UCSD-AML1 (cell line): ENCODE results near the gene SCEL.
"Not testable (repeated sequence)": the region's sequence is repeated elsewhere in the genome, so short reads cannot be mapped to it uniquely, and the experiment has no call there.

ENCODE experiments used
- DNase-seq: peaks from one replicate; lab custom pipeline; 2025; ENCODE audit not compliant: unreplicated experiment; lab: John Stamatoyannopoulos, UW

SCEL gene

DNA sequence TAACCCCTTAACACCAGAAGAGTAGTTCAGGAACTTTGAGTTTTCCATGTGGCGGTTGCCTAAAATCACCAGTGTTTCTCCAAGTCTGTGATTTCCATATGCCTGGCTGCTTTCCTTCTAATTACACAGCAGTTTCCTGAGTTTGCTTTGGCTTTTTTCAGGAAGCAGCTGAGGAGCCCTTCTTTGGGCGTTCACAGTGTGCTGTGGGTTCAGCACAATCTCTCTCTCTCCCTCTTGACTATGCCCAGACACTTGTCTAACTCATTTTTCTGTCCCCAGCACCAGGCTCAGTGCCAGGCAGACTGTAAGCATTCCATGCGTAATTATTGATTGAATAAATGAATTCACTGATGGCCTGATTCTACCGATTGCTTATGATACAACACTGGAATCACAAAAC, 19.7 kb downstream of the SCEL start:
- no peak for DNase-seq

DNA sequence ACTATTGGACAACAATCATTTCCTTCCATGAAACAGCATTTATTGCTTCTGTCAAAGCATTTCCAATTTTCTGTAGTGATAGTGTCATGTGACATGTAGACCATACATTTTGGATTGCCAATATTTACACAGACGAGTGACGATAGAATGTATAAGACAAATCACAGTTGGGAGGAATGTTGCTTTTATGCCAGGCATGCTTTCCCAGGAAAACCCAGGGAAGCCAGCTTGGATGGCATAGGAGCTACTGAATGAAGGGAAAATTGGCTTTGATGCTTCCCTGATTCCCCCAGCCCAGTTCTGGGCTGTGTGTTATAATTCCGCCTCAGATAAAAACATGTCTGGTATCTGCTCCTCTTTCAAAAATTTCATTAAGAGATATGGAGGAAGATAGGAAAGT, 22.5 kb downstream of the SCEL start:
- no peak for DNase-seq

GRCh38 chr13:77563111-77563510, 27.6 kb downstream of the SCEL start:
- no peak for DNase-seq

DNA sequence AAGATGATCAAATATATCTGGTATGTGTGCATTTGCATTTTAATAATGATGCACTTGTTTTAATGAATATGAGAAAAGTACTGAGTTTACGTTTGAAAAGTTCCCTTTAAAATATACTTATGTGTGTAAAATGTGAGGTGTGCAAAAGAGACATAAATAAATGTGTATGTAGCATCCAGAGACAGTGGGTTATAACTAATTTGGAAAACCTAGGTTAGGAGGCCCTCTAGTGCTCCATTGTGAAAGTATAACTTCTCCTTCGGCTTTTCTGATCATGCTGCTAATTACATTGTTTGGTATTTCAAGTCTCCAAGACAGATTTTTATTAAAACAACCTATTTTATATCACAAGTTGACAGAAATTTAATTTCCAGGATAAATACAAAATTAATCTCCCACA, 30.1 kb downstream of the SCEL start:
- no peak for DNase-seq

DNA sequence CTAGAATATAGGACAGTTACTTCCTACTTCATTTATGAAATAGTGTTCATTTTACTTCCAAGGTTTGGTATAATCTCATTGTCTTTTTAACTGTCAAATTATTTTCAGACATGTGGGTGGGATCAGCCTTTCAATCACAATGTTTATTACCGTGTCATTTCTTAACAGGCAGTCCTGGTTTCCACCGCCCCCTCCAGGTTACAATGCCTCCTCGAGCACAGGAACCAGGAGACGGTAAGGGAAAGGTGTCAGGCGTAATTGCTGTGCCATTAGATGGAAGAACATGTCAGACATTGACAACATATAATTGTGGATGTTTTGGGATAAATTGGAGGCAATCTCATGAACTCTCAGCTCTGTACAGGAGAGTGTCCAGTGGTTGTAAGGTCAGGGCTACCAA, 36.5 kb downstream of the SCEL start:
- no peak for DNase-seq

DNA sequence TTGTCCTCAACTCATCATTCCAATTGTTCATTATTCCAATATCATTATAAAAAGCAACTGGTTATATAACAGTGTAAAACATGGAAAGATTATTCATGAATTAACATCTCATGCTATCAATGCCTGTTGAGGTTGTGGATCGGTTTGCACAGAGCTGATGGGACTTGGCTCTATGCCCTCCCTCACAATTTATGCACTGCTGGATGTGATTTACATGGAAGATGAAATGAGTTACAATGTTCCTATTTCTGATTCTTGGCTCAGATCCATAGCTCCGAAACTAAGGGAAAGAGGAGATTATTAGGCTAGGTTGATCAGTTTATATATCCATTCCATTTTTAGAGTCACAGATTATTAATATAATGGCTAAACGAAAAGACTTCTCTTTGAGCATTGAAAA, 38.6 kb downstream of the SCEL start:
- no peak for DNase-seq

DNA sequence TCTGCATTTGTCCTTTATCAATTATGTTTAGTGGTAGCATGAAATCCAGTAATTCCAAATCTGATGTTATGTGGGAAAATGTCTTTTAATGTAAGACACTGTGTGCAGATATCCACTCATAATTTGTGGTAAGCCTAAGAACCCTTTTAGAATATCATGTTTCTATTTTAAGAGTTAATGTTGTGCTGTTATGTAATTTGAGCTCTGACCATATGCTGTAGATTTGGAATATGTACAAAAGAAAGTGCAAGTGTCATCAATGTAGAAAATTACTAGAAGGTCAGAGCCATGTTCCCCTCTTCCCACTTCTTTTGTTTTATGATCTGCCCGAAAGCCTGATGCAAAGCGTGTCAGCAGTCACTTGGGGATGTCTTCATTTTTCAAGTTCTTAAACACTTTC, 44.5 kb downstream of the SCEL start:
- no peak for DNase-seq

- no peak for DNase-seq
These were observed 45.2 kb downstream of the SCEL start for GRCh38 chr13:77580748-77581147.

GRCh38 chr13:77583581-77583980, 48.1 kb downstream of the SCEL start:
- DNase-seq: no peak

- DNase-seq: no peak
These were observed 48.6 kb downstream of the SCEL start for GRCh38 chr13:77584106-77584505.

- DNase-seq: no peak
These were observed 59.8 kb downstream of the SCEL start for GRCh38 chr13:77595166-77595810.

GRCh38 chr13:77596777-77597176, 61.3 kb downstream of the SCEL start:
- no peak for DNase-seq

GRCh38 chr13:77599351-77599750, 63.8 kb downstream of the SCEL start:
- no peak for DNase-seq

DNA sequence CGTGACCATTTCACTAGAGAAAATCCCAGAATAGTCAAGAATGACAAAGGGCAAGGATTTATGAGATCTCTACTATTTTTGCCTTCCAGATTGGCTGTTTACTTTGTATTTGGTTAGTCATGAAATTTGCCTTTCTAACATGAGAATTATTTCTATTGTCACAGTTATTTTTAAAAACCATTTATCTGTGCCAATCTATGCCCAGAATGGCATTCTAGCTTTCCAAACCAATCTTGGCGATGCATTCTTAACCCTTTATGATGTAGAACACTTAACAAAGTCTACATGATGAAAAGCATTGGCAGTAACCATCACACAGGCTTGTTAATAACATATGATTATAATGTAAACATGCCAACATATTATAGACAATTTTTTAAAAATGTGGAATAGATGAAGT, 65.2 kb downstream of the SCEL start:
- no peak for DNase-seq

DNA sequence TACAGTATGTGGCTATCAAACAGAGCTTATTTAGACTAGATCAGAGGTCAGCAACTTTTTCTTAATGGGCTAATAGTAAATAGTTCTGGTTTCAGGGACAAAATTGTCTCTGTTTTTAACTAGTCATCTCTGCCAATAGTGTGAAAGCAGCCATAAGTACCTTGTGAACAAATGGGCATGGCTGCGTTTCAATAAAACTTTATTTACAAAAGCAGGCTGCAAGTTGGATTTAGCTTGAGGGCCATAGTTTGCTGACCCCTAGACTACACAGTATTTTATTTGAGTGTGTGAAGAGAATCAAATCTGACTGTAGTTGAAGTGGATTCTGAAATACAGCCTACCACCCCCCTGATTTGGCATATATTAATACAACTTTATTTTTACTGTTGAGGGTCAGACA, 75.6 kb downstream of the SCEL start:
- DNase-seq: no peak

DNA sequence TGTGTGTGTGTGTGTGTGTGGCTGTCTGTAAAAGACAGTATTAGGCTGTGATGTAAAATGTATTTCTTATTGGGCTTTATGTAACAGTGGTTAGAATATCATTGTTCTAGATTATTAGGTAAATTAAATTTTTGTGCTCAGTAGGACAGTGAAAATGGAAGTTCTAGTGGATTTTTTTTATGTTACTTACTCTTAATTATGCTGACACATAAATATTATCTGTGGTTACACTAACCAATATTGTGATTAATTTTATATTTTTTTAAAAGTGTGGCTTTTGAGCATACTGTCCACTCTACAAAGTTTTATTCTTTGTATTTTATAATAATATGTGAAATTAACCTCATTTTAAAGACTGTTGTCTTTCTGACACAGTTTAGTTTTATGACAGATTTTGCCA, 80.5 kb downstream of the SCEL start:
- DNase-seq: no peak

- no peak for DNase-seq
These were observed 84.1 kb downstream of the SCEL start for GRCh38 chr13:77619655-77620054.

- DNase-seq: no peak
These were observed 84.6 kb downstream of the SCEL start for GRCh38 chr13:77620138-77620537.

GRCh38 chr13:77623806-77624205, 88.3 kb downstream of the SCEL start:
- no peak for DNase-seq

DNA sequence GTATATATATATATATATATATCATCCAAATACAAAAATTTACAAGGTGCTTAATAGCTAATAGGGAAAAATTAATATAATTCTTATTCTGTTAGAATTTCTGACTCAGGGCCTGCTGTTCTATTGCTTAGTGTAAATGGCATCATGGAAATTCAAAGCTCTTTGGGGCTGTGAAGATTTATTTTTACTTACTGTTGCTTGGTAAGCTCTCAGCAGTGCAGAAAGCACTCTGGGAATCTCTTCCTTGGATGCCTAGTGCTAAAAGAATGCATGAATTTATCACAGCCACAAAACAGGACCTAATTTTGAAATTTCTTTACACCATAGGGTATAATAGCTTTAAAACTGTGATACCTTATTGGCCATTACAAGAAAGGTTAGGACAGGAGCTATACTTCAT, 92.7 kb downstream of the SCEL start:
- DNase-seq: no peak

DNA sequence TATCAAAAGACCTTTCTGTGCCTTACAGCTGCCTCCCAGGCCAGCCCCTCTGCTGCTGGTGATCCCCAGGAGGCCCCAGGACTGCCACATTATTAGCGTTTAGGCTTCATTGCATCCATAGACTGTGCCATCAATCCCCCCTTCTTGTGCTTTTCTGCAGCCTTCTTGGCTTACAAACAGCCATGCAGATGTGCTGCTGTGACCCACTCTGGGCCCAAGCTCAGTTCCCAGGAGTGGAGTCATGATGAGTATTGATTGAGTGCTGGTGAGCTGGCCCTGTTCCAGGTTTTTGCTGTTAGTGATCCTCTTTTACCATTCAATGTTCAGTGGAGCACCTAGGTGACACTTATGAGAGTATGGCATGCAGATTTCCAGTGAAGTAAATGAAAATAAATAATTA, 102.1 kb downstream of the SCEL start:
- no peak for DNase-seq

- DNase-seq: no peak
These were observed 114.9 kb downstream of the SCEL start for GRCh38 chr13:77650409-77650808.

GRCh38 chr13:77653301-77653700, 117.8 kb downstream of the SCEL start:
- no peak for DNase-seq

DNA sequence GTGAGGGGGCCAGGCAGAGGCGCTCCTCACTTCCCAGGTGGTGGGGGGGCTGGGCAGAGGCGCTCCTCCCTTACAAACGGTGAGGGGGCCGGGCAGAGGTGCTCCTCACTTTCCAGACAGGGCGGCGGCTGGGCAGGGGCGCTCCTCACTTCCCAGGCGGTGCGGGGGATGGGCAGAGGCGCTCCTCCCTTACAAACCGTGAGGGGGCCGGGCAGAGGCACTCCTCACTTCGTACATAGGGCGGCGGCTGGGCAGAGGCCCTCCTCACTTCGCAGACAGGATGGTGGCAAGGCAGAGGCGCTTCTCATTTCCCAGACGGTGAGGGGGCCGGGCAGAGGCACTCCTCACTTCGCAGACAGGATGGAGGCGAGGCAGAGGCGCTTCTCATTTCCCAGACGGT, 124.5 kb downstream of the SCEL start:
- DNase-seq: not testable (repeated sequence)
